ENCODE data around the gene JUNB. TPM values are rescaled to one million over a fixed set of nuclear protein-coding genes. Genes with fewer than 3 reads are reported as not detected.
"Not testable (repeated sequence)": the region's sequence is repeated elsewhere in the genome, so short reads cannot be mapped to it uniquely, and the experiment has no call there.

The JUNB gene
- total RNA-seq, 2 experiments from 2014 or later = 197 TPM

DNA sequence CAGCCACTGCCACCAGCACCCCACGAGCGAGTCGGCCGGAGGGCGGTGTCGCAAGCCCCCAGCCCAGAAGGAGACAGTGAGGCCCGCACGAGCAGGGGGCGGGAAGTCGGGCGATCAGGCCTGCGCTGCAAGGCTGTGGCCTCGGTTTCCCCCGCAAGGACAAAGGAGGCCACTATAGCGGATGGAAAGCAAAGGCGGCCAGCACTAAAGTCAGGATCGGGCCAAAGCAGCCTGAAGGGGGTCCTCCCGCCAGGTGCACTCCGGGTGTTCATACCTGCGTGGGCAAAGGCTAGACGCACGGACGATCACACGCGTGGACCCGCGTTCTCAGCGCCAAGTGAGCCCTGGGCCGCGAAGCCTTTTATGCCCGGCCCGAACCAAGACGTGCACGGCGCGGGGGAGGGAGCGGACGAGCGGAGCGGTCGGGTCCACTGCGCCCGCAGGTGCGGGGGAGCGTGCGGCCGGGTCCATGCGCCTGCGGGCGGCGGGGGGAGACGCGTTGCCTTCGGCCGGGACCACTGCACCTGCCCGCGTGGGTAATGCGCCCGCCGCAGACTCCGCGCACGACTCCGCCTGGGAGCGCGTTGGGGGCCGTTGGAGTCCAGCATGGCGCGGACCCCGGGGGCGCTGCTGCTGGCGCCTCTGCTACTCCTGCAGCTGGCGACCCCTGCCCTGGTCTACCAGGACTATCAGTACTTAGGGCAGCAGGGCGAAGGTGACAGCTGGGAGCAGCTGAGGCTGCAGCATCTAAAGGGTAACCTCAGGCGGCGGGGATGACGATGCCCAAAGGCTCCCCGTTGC is 10.4 kb downstream of the JUNB start, which contains the start of the genes PRDX2 and THSD8:
Gene PRDX2 (minus strand): TSS at position 335 of the 801 bp plus-strand sequence. CDS start 539 bp downstream, outside the sequence.
Gene THSD8 (plus strand): TSS at position 604 of the 801 bp plus-strand sequence. CDS start 3 bp downstream, at position 607.
- peak; percentile 83 for DNase-seq
- H3K27me3 Mint-ChIP-seq = no peaks in the 10 kb centered on the region
- H3K4me1 Mint-ChIP-seq = peaks cover 37% of the 10 kb centered on the region
- ChIA-PET CTCF (interaction anchor here (0.7 to 13.9 kb wide), 5 partner anchors 24 to 84 kb away, joined by 3 to 419 read pairs (median 4); no protein-coding TSS in a partner anchor), POLR2A (interaction anchor here (0.7 to 14.7 kb wide), 9 partner anchors 10 to 136 kb away, joined by 3 to 574 read pairs (median 4); partner anchors contain the start of genes GET3, HOOK2, JUNB and TRIR)
- H3K9me3 Mint-ChIP-seq = no peaks in the 10 kb centered on the region
- H3K27ac Mint-ChIP-seq = peak within 1 kb of the TSS; percentile 64
- H3K4me3 Mint-ChIP-seq = peak within 1 kb of the TSS; percentile 87
- H3K36me3 Mint-ChIP-seq (ENCODE audit: low read depth) = peaks cover 23% of the 10 kb centered on the region

DNA sequence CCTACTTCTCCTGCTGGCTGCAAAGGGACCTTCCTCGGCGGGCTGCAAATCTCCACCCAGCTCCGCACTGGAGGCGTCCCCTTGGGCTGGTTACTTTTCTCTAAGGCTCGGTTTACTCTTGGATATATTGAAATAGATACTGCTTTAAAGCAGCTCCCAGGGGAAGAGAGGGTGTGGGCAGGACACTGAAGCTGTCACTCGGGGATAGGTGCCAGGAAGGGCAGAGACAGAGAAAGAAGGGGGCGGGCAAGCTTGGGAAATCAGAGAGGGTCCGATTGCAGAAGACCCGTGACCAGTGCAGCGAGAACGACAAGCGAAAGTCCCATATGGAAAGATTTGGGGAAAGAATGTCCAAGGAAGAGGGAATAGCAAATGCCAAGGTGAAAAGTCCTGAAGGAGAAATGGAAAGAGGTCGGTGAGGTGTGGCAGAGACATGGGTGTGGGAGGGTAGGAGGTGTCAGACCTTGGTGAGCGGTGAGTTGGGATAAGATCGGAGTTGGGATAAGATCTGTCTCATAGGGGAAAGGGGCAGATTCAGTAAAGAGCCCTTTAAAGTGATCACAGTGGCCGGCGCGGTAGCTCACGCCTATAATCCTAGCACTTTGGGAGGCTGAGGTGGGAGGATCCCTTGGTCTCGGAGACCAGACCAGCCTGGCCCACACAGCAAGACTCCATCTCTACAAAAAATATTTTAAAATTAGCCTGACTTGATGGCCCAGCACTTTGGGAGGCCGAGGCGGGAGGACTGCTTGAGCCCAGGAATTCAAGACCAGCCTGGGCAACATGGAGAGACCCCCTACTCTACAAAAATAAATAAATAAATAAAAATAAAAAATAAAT is 11.2 kb downstream of the JUNB start:
- Mint-ChIP-seq H3K4me3 (peak overlapping the region; percentile 87), H3K36me3 (ENCODE audit: low read depth) (peaks cover 27% of the 10 kb centered on the region), H3K27me3 (no peaks in the 10 kb centered on the region), H3K4me1 (peaks cover 43% of the 10 kb centered on the region), H3K9me3 (no peaks in the 10 kb centered on the region), H3K27ac (peak overlapping the region; percentile 18)
- no peak for DNase-seq
- CTCF ChIA-PET = interaction anchor here (0.7 to 13.9 kb wide), 6 partner anchors 11 to 83 kb away, joined by 3 to 419 read pairs (median 4); partner anchors contain the start of gene JUNB
- POLR2A ChIA-PET = interaction anchor here (0.7 to 14.7 kb wide), 8 partner anchors 10 to 135 kb away, joined by 3 to 574 read pairs (median 6); partner anchors contain the start of genes GET3, HOOK2, JUNB and TRIR

DNA sequence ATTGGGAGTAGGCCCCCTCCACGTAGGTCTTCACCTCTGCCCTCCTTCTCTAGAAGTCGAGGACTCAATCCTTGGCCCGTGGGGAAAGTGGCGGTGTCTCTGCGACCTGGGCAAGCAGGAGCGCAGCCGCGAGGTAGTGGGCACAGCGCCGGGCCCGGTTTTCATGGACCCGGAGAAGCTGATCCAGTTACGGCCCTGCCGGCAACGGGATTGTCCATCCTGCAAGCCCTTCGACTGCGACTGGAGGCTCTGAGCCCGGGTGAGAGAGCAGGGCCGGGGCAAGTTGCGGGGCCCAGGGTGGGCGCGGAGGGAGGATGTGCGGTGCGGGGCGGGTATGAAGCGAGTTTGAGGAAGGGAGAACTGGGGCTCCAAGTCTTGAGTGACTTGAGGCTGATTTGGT is 12.8 kb downstream of the JUNB start:
- Mint-ChIP-seq H3K9me3 (no peaks in the 10 kb centered on the region), H3K4me3 (no peak overlapping the region), H3K27me3 (no peaks in the 10 kb centered on the region), H3K27ac (no peak overlapping the region), H3K4me1 (peaks cover 47% of the 10 kb centered on the region), H3K36me3 (ENCODE audit: low read depth) (peaks cover 31% of the 10 kb centered on the region)
- CTCF ChIA-PET = interaction anchor here (1.6 to 13.9 kb wide), 2 partner anchors 26 to 41 kb away, joined by 5 to 419 read pairs; no protein-coding TSS in a partner anchor
- POLR2A ChIA-PET = interaction anchor here (0.9 to 14.7 kb wide), 4 partner anchors 9 to 70 kb away, joined by 3 to 574 read pairs (median 36); partner anchors contain the start of genes HOOK2, JUNB and TRIR
- DNase-seq = no peak

DNA sequence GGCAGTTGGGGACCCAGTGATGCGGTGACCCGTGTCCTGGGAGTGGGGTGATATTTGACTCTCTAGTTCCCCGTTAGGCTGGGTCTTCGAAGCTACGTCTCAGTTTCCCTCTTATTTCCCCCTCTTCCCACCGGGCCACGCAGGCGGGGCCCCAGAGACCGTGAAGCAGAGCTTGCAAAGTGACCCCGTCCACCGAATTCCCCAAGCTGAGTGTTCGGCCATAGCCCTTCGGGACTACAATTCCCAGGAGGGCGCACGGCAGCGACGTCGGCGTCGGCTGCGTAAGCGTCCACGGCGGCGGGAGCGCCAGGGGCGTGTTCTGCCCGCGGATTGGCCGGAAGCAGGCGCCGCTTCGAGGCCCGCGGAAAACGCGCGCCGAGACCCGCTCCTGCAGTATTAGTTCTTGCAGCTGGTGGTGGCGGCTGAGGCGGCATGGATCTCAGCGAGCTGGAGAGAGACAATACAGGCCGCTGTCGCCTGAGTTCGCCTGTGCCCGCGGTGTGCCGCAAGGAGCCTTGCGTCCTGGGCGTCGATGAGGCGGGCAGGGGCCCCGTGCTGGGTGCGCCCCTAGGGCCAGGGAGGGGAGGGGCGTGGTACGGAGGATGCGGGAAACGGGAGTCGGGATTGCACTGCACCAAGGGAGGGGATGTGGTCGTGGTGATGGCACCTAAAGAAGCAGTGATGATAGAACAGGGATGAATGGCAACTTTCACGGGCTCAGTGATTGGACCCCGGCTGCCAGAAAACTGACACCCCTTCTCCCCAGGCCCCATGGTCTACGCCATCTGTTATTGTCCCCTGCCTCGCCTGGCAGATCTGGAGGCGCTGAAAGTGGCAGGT is 15.2 kb downstream of the JUNB start, which contains the start of gene RNASEH2A:
Gene RNASEH2A (plus strand): TSS at position 343 of the 840 bp plus-strand sequence. CDS start 90 bp downstream, at position 433.
- Mint-ChIP-seq H3K27ac (peak within 1 kb of the TSS; percentile 83), H3K4me1 (peaks cover 32% of the 10 kb centered on the region), H3K9me3 (no peaks in the 10 kb centered on the region), H3K36me3 (ENCODE audit: low read depth) (peaks cover 24% of the 10 kb centered on the region), H3K27me3 (no peaks in the 10 kb centered on the region), H3K4me3 (peak within 1 kb of the TSS; percentile 95)
- CTCF ChIA-PET = interaction anchor here (0.6 to 2.9 kb wide), 12 partner anchors 9 to 192 kb away, joined by 3 to 16 read pairs (median 3); partner anchors contain the start of genes JUNB and RTBDN
- POLR2A ChIA-PET = interaction anchor here (0.5 to 2.1 kb wide), 12 partner anchors 11 to 207 kb away, joined by 3 to 14 read pairs (median 4); partner anchors contain the start of genes GET3, JUNB and TRIR
- DNase-seq = peak; percentile 92

DNA sequence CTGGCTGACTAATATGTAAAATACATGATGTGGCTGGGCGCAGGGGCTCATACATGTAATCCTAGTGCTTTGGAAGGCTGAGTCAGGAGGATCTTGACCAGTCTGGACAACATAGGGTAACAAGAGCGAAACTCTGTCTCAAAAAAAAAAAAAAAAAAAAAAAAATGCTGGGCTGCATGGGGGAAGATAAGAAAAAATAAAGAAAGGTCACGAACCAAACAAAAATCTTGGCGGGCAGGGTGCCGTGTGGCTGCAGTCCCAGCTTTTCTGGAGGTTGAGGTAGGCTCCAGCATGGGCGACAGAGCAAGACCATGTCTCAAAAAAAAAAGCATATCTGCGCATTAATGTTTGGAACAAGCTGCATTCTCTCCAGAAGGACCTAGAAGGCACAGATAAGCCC is 23.8 kb downstream of the JUNB start:
- H3K36me3 Mint-ChIP-seq (ENCODE audit: low read depth) = peaks cover 24% of the 10 kb centered on the region
- CTCF ChIA-PET = interaction anchor here (0.6 to 0.7 kb wide), 2 partner anchors 14 to 147 kb away, joined by 3 to 6 read pairs; no protein-coding TSS in a partner anchor
- H3K9me3 Mint-ChIP-seq = no peaks in the 10 kb centered on the region
- H3K4me1 Mint-ChIP-seq = no peaks in the 10 kb centered on the region
- no peaks in the 10 kb centered on the region for H3K27me3 Mint-ChIP-seq
- POLR2A ChIA-PET = no interaction called here
- no peak overlapping the region for H3K4me3 Mint-ChIP-seq
- no peak for DNase-seq
- H3K27ac Mint-ChIP-seq = no peak overlapping the region

DNA sequence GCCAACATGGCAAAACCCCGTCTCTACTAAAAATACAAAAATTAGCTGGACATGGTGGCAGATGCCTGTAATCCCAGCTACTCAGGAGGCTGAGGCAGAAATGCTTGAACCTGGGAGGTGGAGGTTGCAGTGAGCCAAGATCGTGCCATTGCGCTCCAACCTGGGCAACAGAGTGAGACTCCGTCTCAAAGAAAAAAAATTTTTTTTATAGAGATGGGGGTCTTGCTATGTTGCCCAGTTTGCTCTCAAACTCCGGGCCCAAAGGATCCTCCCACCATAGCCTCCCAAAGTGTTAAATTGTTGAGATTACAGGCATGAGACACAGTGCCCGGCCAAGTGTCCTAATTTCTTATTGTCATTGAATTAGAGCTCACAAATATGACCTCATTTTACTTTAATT is 25.9 kb downstream of the JUNB start:
- H3K27me3 Mint-ChIP-seq, H3K9me3 Mint-ChIP-seq, H3K27ac Mint-ChIP-seq, H3K4me1 Mint-ChIP-seq, CTCF ChIA-PET, H3K4me3 Mint-ChIP-seq, DNase-seq: not testable (repeated sequence)
- POLR2A ChIA-PET = interaction anchor here (1.4 kb wide), 1 partner anchor 24 kb away, joined by 4 read pairs; no protein-coding TSS in a partner anchor
- H3K36me3 Mint-ChIP-seq (ENCODE audit: low read depth) = peaks cover 20% of the 10 kb centered on the region

DNA sequence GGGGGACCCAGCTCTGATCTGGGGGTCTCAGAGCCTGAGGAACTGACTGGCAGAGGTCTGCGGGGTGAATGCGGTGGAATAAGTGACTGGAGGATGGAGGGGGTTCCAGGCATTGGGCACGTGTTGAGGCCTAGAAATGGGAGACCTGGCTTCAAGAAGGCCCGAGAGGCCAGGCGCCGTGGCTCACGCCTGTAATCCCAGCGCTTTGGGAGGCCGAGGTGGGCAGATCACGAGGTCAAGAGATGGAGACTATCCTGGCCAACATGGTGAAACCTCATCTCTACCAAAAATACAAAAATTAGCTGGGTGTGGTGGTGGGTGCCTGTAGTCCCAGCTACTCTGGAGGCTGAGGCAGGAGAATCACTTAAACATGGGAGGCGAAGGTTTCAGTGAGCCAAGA is 26.5 kb downstream of the JUNB start:
- not testable (repeated sequence) for DNase-seq, H3K27me3 Mint-ChIP-seq, H3K4me3 Mint-ChIP-seq

DNA sequence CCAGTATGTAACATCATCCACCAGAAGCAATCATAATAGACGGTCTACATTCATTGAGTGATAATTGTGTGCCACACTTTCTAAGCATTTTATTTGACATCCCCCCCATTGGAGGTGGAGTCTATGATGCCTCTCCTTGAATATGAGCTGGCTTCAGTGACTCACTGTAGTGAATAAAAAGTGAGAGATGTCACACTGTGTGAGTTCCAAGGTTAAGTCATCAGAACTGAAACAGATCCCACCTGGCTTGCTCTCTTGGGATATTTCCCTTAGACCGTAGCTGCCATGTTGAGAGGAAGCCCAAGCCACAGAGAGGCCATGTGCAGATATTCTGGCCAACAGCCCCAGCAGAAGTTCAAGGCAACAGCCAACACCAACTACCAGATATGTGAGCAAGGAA is 30.5 kb downstream of the JUNB start:
- no peaks in the 10 kb centered on the region for H3K36me3 Mint-ChIP-seq (ENCODE audit: low read depth)
- H3K4me1 Mint-ChIP-seq = peaks cover 9% of the 10 kb centered on the region
- H3K27me3 Mint-ChIP-seq = peaks cover 11% of the 10 kb centered on the region
- ChIA-PET CTCF (interaction anchor here (1.0 kb wide), 1 partner anchor 62 kb away, joined by 3 read pairs; no protein-coding TSS in a partner anchor), POLR2A (no interaction called here)
- H3K4me3 Mint-ChIP-seq = no peak overlapping the region
- H3K9me3 Mint-ChIP-seq = no peaks in the 10 kb centered on the region
- no peak for DNase-seq
- no peak overlapping the region for H3K27ac Mint-ChIP-seq

More for the DNA sequence above, 26.5 kb downstream of the JUNB start:
- H3K27ac Mint-ChIP-seq, H3K9me3 Mint-ChIP-seq, H3K4me1 Mint-ChIP-seq: not testable (repeated sequence)
- POLR2A ChIA-PET = interaction anchor here (1.4 kb wide), 1 partner anchor 25 kb away, joined by 4 read pairs; no protein-coding TSS in a partner anchor
- H3K36me3 Mint-ChIP-seq (ENCODE audit: low read depth) = peaks cover 16% of the 10 kb centered on the region
- CTCF ChIA-PET = interaction anchor here (0.6 to 0.7 kb wide), 2 partner anchors 45 to 207 kb away, joined by 3 to 4 read pairs; partner anchors contain the start of genes ZNF490 and ZNF791

DNA sequence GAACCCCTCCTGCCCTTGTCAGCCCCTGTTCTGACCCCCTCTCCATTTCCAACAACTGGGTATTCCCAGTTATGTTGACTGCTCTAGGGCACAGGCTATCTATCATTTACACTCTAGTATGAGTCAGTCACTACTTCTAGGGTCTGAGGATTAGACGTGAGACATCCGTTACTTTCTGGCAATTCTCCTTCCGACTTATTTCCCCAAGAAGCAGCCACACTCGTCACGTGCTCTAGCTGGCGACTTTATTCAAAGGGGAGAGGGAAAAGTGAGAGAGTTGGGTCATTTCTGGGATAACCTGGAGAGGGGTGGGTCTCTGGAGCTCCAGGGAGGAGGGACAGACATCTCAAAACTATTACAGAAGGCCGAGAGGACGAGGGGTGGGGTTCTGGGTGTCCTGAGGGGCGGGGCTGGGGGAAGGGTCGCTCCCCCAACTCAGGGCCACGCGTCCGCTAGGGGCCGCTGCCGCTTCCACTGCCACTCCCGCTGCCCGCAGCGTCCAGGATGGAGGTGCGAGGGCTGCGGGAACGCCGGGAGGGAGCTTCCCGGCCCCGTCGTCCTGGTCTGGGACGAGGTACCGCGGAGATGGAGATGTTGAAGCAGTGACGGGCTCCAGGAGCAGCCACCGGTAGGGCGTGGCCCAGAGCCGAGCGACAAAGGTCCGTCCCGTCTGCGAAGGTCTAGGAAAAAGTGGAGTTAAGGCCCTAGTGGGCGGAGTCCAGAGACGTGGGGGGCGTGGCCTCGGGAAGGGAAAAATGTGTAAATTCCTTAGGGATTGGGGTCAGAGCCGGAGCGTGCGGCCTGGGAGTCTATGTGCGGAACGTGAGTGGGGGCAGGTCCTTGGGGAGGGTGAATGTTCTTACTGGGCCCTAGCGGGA is 34.2 kb downstream of the JUNB start:
- ChIA-PET POLR2A (no interaction called here), CTCF (interaction anchor here (0.6 to 3.5 kb wide), 8 partner anchors 9 to 236 kb away, joined by 3 to 10 read pairs (median 4); no protein-coding TSS in a partner anchor)
- Mint-ChIP-seq H3K27me3 (peaks cover 19% of the 10 kb centered on the region), H3K4me1 (peaks cover 9% of the 10 kb centered on the region), H3K27ac (no peak overlapping the region), H3K36me3 (ENCODE audit: low read depth) (no peaks in the 10 kb centered on the region), H3K4me3 (no peak overlapping the region), H3K9me3 (no peaks in the 10 kb centered on the region)
- DNase-seq = no peak

DNA sequence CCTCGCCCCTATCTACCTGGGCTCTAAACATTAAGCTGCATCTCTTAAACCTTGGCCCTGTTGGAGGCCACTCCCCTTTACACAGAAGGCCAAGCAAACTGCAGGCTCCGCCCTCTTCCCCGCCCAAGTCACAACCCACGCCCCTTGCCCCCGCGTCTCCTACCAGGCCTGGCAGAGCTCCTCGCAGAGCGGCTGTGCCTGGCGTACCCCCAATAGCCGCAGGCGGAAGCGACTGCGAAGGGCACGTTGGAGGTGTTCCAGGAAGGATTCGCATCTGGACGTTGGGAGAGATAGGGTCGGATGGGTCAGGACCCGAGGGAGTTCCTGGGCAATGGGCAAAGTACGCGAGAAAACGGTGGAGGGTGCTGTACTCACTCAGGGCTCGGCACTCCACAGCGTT is 37.2 kb downstream of the JUNB start:
- H3K27me3 Mint-ChIP-seq = peaks cover 41% of the 10 kb centered on the region
- CTCF ChIA-PET = interaction anchor here (0.7 to 1.4 kb wide), 3 partner anchors 13 to 21 kb away, joined by 3 read pairs; no protein-coding TSS in a partner anchor
- peak; percentile 33 for DNase-seq
- H3K4me1 Mint-ChIP-seq = peaks cover 26% of the 10 kb centered on the region
- no peak overlapping the region for H3K27ac Mint-ChIP-seq
- POLR2A ChIA-PET = interaction anchor here (1.0 kb wide), 1 partner anchor 36 kb away, joined by 5 read pairs; no protein-coding TSS in a partner anchor
- H3K36me3 Mint-ChIP-seq (ENCODE audit: low read depth) = no peaks in the 10 kb centered on the region
- H3K4me3 Mint-ChIP-seq = no peak overlapping the region
- H3K9me3 Mint-ChIP-seq = no peaks in the 10 kb centered on the region

DNA sequence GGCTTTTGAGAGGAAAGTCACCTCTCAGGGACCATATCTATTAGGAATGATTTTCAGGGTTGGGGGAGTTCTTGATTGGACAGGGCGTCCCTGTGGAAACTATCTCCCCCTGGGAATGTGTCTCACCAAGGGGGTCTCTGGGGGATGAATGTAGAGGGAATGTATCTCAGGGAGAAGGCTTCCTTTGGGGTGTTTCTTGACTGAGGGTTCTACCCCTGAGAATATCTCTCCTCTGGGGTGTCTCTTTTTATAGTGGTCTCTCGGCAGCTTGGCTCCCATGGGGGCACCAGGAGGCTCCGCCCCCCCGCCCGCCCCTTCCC is 42.1 kb downstream of the JUNB start:
- Mint-ChIP-seq H3K27ac (no peak overlapping the region), H3K27me3 (peaks cover 64% of the 10 kb centered on the region), H3K4me1 (peaks cover 27% of the 10 kb centered on the region), H3K4me3 (no peak overlapping the region), H3K9me3 (no peaks in the 10 kb centered on the region), H3K36me3 (ENCODE audit: low read depth) (no peaks in the 10 kb centered on the region)
- DNase-seq = no peak
- ChIA-PET POLR2A (no interaction called here), CTCF (no interaction called here)
